GM12872 (cell line): ENCODE measurements around the gene CHAF1A.

Experiments used
- TF ChIP-seq, protein P1 (sequence below): IDR thresholded peaks from 3 replicates; pipeline ENCODE4 v1.5.1; 2011; ENCODE audit warnings: low read depth, mild to moderate bottlenecking, low read length, moderate library complexity; ENCODE audit not compliant: insufficient read depth

The CHAF1A gene, protein sequence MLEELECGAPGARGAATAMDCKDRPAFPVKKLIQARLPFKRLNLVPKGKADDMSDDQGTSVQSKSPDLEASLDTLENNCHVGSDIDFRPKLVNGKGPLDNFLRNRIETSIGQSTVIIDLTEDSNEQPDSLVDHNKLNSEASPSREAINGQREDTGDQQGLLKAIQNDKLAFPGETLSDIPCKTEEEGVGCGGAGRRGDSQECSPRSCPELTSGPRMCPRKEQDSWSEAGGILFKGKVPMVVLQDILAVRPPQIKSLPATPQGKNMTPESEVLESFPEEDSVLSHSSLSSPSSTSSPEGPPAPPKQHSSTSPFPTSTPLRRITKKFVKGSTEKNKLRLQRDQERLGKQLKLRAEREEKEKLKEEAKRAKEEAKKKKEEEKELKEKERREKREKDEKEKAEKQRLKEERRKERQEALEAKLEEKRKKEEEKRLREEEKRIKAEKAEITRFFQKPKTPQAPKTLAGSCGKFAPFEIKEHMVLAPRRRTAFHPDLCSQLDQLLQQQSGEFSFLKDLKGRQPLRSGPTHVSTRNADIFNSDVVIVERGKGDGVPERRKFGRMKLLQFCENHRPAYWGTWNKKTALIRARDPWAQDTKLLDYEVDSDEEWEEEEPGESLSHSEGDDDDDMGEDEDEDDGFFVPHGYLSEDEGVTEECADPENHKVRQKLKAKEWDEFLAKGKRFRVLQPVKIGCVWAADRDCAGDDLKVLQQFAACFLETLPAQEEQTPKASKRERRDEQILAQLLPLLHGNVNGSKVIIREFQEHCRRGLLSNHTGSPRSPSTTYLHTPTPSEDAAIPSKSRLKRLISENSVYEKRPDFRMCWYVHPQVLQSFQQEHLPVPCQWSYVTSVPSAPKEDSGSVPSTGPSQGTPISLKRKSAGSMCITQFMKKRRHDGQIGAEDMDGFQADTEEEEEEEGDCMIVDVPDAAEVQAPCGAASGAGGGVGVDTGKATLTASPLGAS

DNA sequence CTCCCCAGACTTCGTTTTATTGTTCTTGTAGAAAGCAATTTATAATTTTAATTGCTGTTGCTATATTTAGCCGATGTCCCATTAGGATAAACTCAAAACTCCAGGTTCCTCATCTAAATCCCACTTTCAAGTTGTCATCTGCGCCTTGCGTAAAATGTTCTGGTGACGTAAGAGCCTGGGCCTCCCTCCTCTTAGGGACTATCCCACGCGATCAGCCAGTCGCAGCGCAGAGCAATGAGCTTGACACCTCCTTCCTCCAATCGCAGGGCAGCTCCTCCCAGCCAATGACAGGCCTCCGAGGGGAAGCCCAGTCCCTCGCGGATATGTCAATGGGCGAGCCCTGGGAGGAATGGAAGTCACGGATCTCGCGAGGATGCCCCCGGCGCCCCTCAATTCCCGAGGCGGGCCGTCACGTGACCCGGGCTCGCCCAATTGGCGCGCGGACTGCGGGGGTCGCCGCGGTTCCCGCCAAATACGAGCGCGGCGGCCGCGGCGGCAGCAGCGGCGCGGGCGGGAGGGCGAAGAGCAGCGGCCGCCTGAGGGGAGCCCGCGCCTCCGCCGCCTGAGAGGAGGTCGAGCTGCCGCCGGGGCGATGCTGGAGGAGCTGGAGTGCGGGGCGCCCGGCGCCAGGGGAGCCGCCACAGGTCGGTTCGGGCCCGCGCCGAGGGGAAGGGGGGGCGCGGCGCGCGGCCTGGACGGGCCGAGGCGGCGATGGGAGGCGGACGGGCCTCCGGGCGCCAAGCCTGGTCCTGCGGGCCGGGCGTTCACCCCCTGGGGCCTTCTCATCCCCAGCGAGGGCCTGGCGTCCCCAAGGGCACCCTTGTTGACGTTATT, at the start of gene CHAF1A:
TSS of gene CHAF1A (plus strand) at position 470 of the 834 bp plus-strand sequence. CDS start at position 593, 123 bp downstream.
- TF ChIP-seq, protein P1, sequence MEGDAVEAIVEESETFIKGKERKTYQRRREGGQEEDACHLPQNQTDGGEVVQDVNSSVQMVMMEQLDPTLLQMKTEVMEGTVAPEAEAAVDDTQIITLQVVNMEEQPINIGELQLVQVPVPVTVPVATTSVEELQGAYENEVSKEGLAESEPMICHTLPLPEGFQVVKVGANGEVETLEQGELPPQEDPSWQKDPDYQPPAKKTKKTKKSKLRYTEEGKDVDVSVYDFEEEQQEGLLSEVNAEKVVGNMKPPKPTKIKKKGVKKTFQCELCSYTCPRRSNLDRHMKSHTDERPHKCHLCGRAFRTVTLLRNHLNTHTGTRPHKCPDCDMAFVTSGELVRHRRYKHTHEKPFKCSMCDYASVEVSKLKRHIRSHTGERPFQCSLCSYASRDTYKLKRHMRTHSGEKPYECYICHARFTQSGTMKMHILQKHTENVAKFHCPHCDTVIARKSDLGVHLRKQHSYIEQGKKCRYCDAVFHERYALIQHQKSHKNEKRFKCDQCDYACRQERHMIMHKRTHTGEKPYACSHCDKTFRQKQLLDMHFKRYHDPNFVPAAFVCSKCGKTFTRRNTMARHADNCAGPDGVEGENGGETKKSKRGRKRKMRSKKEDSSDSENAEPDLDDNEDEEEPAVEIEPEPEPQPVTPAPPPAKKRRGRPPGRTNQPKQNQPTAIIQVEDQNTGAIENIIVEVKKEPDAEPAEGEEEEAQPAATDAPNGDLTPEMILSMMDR = no peak

DNA sequence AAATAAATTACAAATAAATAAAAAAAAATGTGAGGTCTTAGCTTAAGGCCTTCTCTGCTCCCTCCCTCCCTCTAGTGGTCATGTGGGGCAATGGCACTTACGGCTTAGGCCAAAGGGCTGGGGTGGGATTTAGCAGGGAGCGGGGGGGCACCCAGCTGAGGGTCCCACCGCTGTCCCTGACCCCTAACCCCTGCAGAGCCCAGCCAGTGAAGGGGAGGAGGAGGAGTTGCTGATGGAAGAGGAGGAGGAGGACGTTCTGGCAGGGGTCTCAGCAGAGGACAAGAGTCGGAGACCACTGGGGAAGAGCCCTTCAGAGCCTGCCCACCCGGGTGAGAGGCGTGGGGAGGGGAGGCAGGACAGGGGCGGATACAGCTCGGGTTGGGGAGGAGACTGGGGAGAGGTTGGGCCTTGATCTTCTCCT, 49.7 kb upstream of the CHAF1A start:
- TF ChIP-seq, protein P1 = peak; percentile 88

DNA sequence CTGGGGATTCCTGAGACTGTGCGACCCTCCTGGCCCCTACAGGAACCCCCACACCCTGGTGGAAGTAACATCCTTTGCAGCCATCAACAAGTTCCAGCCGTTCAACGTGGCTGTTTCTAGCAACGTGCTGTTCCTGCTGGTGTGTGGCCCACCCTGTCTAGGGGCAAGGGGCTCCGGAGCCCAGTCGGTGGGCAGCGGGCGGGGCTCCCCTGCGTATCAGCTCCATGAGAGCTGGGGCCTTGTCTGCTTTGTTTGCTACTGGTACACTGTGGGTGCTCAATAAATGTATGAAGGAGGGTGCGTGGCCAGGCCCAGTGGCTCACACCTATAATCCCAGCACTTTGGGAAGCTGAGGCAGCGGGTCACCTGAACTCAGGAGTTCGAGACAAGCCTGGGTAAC, 48.2 kb upstream of the CHAF1A start:
- TF ChIP-seq, protein P1 = no peak

DNA sequence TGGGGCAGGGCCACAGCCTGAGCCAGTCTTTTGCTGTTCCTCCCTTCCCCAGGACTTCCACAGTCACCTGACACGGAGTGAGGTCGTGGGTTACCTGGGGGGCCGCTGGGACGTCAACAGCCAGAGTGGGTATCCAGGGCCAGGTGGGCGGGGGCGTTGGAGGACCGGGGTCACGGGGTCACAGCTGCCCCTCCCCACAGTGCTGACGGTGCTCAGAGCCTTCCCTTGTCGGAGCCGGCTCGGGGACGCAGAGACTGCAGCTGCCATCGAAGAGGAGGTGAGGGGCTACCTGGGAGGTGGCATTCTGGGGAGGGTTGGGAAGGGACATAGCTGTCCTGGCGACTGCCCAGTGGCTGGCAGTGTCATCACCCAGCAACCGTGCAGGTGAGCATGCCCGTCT, 47.5 kb upstream of the CHAF1A start:
- TF ChIP-seq, protein P1 = no peak

DNA sequence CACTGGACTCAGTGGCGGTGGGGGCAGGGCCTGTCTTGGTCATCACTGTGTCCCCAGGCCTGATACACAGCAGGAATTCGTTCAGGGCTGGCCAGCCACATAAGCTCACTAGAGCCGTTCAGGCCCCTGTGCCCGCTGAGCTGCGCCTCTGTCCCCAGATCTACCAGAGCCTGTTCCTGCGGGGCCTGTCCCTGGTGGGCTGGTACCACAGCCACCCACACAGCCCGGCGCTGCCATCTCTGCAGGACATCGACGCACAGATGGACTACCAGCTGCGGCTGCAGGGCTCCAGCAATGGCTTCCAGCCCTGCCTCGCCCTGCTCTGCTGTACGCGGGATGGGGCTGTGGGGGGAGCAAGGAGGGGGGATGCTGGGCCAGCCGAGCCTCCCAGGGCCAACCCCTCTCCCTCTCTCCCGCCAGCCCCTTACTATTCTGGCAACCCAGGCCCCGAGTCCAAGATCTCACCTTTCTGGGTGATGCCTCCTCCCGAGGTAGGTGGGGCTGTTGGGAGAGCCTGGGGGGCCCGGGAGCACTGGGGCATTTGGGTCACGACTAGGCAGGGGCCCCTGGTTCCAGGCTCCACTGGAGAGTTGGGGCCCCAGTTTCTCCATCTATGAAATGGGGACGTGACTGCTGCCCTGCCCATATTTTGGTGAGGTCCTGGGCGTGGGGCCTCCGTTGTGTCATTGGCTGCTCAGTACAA, 45.2 kb upstream of the CHAF1A start:
- TF ChIP-seq, protein P1 = no peak

DNA sequence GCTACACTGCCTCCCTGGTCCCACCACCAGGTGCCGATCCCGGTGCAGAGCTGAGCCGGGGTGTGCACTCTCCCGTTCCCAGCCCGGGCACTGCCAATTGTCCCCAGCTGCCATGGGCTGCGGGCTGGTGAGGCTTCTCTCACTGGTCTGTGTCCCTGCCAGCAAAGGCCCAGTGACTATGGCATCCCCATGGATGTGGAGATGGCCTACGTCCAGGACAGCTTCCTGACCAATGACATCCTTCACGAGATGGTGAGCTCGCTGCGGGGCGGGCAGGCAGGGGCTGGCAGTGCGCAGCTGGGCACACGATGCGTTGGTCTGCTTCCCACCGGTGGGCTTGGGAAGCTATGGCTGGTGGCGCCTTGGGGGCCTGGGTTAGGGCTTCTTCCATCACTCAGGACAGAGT, 44.5 kb upstream of the CHAF1A start:
- TF ChIP-seq, protein P1 = no peak
